Lower leg skin (tissue), 3 donors: ENCODE results near the gene KIF27.

Experiments
- CTCF ChIP-seq, 3 donors: fragments of 450-650 bp; IDR thresholded peaks; one replicate each; pipeline ENCODE4 v1.5.1; 2016; ENCODE audit warnings: antibody characterized with exemption in 3 of 3, mild to moderate bottlenecking in 3 of 3, moderate library complexity in 2 of 3
- POLR2A ChIP-seq, 2 donors: fragments of 450-650 bp; IDR thresholded peaks; one replicate each; pipeline ENCODE4 v1.6.1; 2016 to 2017; ENCODE audit warnings: antibody characterized with exemption in 2 of 2, mild to moderate bottlenecking in 1 of 2, moderate library complexity in 1 of 2

- TF ChIP-seq CTCF (IDR thresholded peaks at IDR 0.05) (no peak), POLR2A (IDR thresholded peaks at IDR 0.05) (no peak)
These were observed 15.3 kb upstream of the KIF27 start for GRCh38 chr9:83936523-83936922.
